ENCODE results near the gene AFF3.

Gene AFF3

GRCh38 chr2:99822474-99823207 is 319.7 kb downstream of the AFF3 start:
- H3K4me3 ChIP-seq (ENCODE audit: low read depth, low read length) = no peak overlapping the region
- DNase-seq (ENCODE audit: low read depth) = no peak
- TF ChIP-seq, protein P1, sequence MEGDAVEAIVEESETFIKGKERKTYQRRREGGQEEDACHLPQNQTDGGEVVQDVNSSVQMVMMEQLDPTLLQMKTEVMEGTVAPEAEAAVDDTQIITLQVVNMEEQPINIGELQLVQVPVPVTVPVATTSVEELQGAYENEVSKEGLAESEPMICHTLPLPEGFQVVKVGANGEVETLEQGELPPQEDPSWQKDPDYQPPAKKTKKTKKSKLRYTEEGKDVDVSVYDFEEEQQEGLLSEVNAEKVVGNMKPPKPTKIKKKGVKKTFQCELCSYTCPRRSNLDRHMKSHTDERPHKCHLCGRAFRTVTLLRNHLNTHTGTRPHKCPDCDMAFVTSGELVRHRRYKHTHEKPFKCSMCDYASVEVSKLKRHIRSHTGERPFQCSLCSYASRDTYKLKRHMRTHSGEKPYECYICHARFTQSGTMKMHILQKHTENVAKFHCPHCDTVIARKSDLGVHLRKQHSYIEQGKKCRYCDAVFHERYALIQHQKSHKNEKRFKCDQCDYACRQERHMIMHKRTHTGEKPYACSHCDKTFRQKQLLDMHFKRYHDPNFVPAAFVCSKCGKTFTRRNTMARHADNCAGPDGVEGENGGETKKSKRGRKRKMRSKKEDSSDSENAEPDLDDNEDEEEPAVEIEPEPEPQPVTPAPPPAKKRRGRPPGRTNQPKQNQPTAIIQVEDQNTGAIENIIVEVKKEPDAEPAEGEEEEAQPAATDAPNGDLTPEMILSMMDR (IDR thresholded peaks at IDR 0.05; ENCODE audit: control insufficient read depth, extremely low read depth, insufficient read depth) = no peak

DNA sequence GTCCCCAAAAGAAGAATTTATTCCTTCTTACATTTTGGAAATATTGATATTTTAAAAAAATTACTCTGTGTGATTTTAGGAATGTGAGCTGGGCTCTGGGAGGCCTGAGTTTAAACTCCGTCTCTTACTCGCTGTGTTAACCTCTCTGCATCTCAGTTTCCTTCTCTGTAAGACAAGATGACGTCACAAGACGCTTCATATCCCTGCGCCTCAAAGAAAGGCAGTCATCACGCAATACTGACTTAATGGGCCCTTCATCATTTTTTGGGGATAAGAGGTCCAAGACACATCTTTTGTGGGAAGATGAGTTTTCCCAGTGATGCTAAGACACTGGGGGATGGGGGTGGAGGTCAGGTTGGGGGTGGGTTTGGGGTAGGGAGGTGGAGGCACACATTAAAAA is 320.4 kb downstream of the AFF3 start:
- H3K4me3 ChIP-seq (ENCODE audit: low read depth, low read length) = no peak overlapping the region
- DNase-seq (ENCODE audit: low read depth) = no peak
- TF ChIP-seq, protein P1 (IDR thresholded peaks at IDR 0.05; ENCODE audit: control insufficient read depth, extremely low read depth, insufficient read depth) = no peak

DNA sequence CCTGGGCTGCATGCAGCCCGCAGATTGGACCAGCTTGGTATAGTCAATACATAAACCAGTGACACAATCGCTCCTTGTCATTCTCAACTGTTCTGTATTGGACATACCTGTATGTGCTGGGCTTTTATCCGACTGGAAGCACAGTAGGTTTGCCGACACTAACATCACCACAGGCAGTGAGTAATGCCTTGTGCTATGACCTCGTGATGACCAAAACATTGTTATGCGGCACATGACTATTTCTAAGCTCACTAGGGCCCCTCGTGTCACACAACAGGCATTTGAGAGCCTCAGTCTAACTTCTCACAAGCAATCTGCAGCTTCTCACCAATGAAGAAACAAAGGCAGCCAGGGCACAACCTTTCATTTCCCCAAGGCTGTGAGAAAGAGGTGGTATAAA is 320.8 kb downstream of the AFF3 start:
- TF ChIP-seq, protein P1 (IDR thresholded peaks at IDR 0.05; ENCODE audit: control insufficient read depth, extremely low read depth, insufficient read depth) = no peak
- DNase-seq (ENCODE audit: low read depth) = no peak

DNA sequence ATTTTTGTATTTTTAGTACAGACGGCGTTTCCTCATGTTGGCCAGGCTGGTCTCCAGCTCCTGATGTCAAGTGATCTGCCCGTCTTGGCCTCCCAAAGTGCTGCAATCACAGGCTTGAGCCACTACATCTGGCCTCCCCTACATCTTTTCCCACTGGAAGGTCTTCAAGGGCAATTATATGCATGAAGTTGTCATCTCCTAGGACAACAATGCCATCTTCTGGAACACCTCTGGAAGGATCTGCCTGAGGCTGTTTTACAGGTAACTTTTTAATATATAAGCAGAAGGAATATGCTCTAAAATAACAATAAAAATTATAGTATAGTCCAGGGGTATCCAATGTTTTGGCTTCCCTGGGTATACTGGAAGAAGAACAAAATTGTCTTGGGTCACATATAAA is 321.4 kb downstream of the AFF3 start:
- no peak for DNase-seq (ENCODE audit: low read depth)
- no peak overlapping the region for H3K4me3 ChIP-seq (ENCODE audit: low read depth, low read length)
- TF ChIP-seq, protein P1 (IDR thresholded peaks at IDR 0.05; ENCODE audit: control insufficient read depth, extremely low read depth, insufficient read depth) = peak; percentile 24; the same call in 1 of the 2 replicates

More for the DNA sequence above, 320.8 kb downstream of the AFF3 start:
- H3K4me3 ChIP-seq (ENCODE audit: low read depth, low read length) = no peak overlapping the region

- DNase-seq (ENCODE audit: low read depth) = no peak
- TF ChIP-seq, protein P1 (IDR thresholded peaks at IDR 0.05; ENCODE audit: control insufficient read depth, extremely low read depth, insufficient read depth) = peak; percentile 27; the same call in 1 of the 2 replicates
- H3K4me3 ChIP-seq (ENCODE audit: low read depth, low read length) = no peak overlapping the region
Measured at GRCh38 chr2:99819766-99820165, 322.6 kb downstream of the AFF3 start.

DNA sequence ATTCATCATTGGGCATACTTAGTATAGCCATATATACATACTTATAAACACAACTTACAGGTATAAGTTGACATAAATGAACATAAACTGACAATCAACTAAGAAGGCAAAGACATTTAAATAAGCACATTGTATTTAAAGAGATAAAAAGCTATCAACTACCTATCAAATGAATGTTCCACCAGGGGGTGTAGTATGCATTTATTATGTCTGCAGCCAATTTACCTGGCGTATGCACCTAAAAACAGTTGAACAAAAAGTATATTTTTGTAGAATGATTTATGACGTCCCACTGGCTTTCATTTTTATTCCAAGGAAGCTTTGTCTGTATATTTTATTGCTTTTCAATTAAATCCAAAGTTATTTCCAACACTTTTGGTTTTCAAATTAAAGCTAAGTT is 323.5 kb downstream of the AFF3 start:
- H3K4me3 ChIP-seq (ENCODE audit: low read depth, low read length) = no peak overlapping the region
- peak; percentile 44 for DNase-seq (ENCODE audit: low read depth)
- TF ChIP-seq, protein P1 (IDR thresholded peaks at IDR 0.05; ENCODE audit: control insufficient read depth, extremely low read depth, insufficient read depth) = peak; percentile 45

GRCh38 chr2:99816908-99817307 is 325.5 kb downstream of the AFF3 start:
- TF ChIP-seq, protein P1 (IDR thresholded peaks at IDR 0.05; ENCODE audit: control insufficient read depth, extremely low read depth, insufficient read depth) = no peak
- no peak overlapping the region for H3K4me3 ChIP-seq (ENCODE audit: low read depth, low read length)
- no peak for DNase-seq (ENCODE audit: low read depth)

Measured in LNCaP clone FGC (cell line).